H9 (cell line): Measurements from ENCODE around the gene RLN3. TPM values are rescaled to one million over a fixed set of nuclear protein-coding genes. Genes with fewer than 3 reads are reported as not detected.
A peak's percentile ranks its signal among the peaks of the same experiment; 100 is the strongest.

Experiments
- DNase-seq: peaks from one replicate; pipeline ENCODE4 v3.0.0-alpha.2; 2017
- H2AFZ ChIP-seq: one replicate; pipeline ENCODE4 v1.6.1; 2013; ENCODE audit warnings: mild to moderate bottlenecking, low read length, control low read depth, moderate library complexity
- H2AK5ac ChIP-seq: 2 replicates; pipeline ENCODE4 v1.6.1; 2013; ENCODE audit warnings: low read length, control low read depth, mixed read lengths; ENCODE audit not compliant: insufficient read length
- H2BK120ac ChIP-seq: one replicate; pipeline ENCODE4 v1.6.1; 2013; ENCODE audit warnings: low read depth, mild to moderate bottlenecking, low read length, control low read depth, inconsistent platforms; ENCODE audit not compliant: poor library complexity, severe bottlenecking
- H2BK12ac ChIP-seq: 2 replicates; pipeline ENCODE4 v1.6.1; 2013; ENCODE audit warnings: low read length, control low read depth, mixed read lengths, low read depth; ENCODE audit not compliant: insufficient read length
- H2BK15ac ChIP-seq: 2 replicates; pipeline ENCODE4 v1.6.1; 2013; ENCODE audit warnings: low read depth, low read length, control low read depth
- H2BK20ac ChIP-seq: one replicate; pipeline ENCODE4 v1.6.1; 2013; ENCODE audit warnings: low read depth, mild to moderate bottlenecking, low read length, control low read depth, inconsistent platforms; ENCODE audit not compliant: poor library complexity, severe bottlenecking
- H2BK5ac ChIP-seq: 2 replicates; pipeline ENCODE4 v1.6.1; 2013; ENCODE audit warnings: low read length, control low read depth, mixed read lengths; ENCODE audit not compliant: insufficient read length
- H3K14ac ChIP-seq: 2 replicates; pipeline ENCODE4 v1.6.1; 2013; ENCODE audit warnings: low read length, control low read depth; ENCODE audit not compliant: insufficient read depth
- H3K18ac ChIP-seq: 2 replicates; pipeline ENCODE4 v1.6.1; 2013; ENCODE audit warnings: low read depth, mild to moderate bottlenecking, mixed read lengths, low read length, control low read depth; ENCODE audit not compliant: insufficient read length
- H3K23ac ChIP-seq: 2 replicates; pipeline ENCODE4 v1.6.1; 2013; ENCODE audit warnings: low read length, control low read depth, mixed read lengths, low read depth; ENCODE audit not compliant: insufficient read length
- H3K23me2 ChIP-seq: 2 replicates; pipeline ENCODE4 v1.6.1; 2013; ENCODE audit warnings: low read depth, mild to moderate bottlenecking, mixed read lengths, low read length, control low read depth; ENCODE audit not compliant: insufficient read length, poor library complexity, severe bottlenecking
- H3K27ac ChIP-seq: 2 replicates; pipeline ENCODE4 v1.5.1; 2013; ENCODE audit warnings: low read length, control low read depth, mixed read lengths, low read depth; ENCODE audit not compliant: insufficient read length
- H3K27me3 ChIP-seq: 2 replicates; pipeline ENCODE4 v1.6.1; 2013; ENCODE audit warnings: low read length, control low read depth, inconsistent platforms; ENCODE audit not compliant: insufficient read depth
- H3K4ac ChIP-seq: 2 replicates; pipeline ENCODE4 v1.6.1; 2013; ENCODE audit warnings: low read depth, mild to moderate bottlenecking, control low read depth, inconsistent platforms, low read length, moderate library complexity
- H3K4me1 ChIP-seq: 2 replicates; pipeline ENCODE4 v1.6.1; 2013; ENCODE audit warnings: low read length, control low read depth, inconsistent platforms; ENCODE audit not compliant: insufficient read depth
- H3K4me2 ChIP-seq: 2 replicates; pipeline ENCODE4 v1.6.1; 2013; ENCODE audit warnings: low read length, control low read depth, mixed read lengths; ENCODE audit not compliant: insufficient read length, insufficient read depth
- H3K56ac ChIP-seq: 2 replicates; pipeline ENCODE4 v1.6.1; 2013; ENCODE audit warnings: low read depth, mild to moderate bottlenecking, mixed read lengths, low read length, control low read depth; ENCODE audit not compliant: insufficient read length
- H3K79me1 ChIP-seq: 2 replicates; pipeline ENCODE4 v1.6.1; 2013; ENCODE audit warnings: low read depth, mild to moderate bottlenecking, moderate library complexity, low read length, control low read depth, inconsistent platforms; ENCODE audit not compliant: insufficient read depth, poor library complexity, severe bottlenecking
- H3K79me2 ChIP-seq: 2 replicates; pipeline ENCODE4 v1.6.1; 2013; ENCODE audit warnings: low read length, control low read depth, inconsistent platforms; ENCODE audit not compliant: insufficient read depth
- H3K9ac ChIP-seq: 2 replicates; pipeline ENCODE4 v1.6.1; 2013; ENCODE audit warnings: low read length, control low read depth, mixed read lengths; ENCODE audit not compliant: insufficient read length; ENCODE audit errors: extremely low read depth
- H3K9me3 ChIP-seq: one replicate; pipeline ENCODE4 v1.6.1; 2013; ENCODE audit warnings: low read depth, low read length, inconsistent platforms; ENCODE audit not compliant: control insufficient read depth
- H3T11ph ChIP-seq: one replicate; pipeline ENCODE4 v1.6.1; 2013; ENCODE audit warnings: mild to moderate bottlenecking, low read length, control low read depth, inconsistent platforms
- H4K20me1 ChIP-seq: one replicate; pipeline ENCODE4 v1.6.1; 2013; ENCODE audit not compliant: control insufficient read depth, insufficient read length, insufficient read depth
- H4K5ac ChIP-seq: 2 replicates; pipeline ENCODE4 v1.6.1; 2013; ENCODE audit warnings: low read depth, mild to moderate bottlenecking, mixed read lengths, low read length, control low read depth; ENCODE audit not compliant: insufficient read length
- H4K8ac ChIP-seq: replicated peaks from 2 replicates; pipeline ENCODE4 v1.6.1; 2013; ENCODE audit warnings: low read length, control low read depth, mixed read lengths, low read depth; ENCODE audit not compliant: insufficient read length
- H4K91ac ChIP-seq: 2 replicates; pipeline ENCODE4 v1.6.1; 2013; ENCODE audit warnings: low read depth, mild to moderate bottlenecking, moderate library complexity, mixed read lengths, low read length, control low read depth; ENCODE audit not compliant: insufficient read length
- H3K27ac Mint-ChIP-seq, 3 experiments: 2 replicates in 2 of 3; 3 replicates in 1 of 3; pipeline ENCODE4 v1.8.0; 2020 to 2021; ENCODE audit warnings: mixed read lengths in 3 of 3, mild to moderate bottlenecking in 1 of 3, moderate library complexity in 1 of 3
- H3K27me3 Mint-ChIP-seq: 2 replicates; pipeline ENCODE4 v1.8.0; 2021; ENCODE audit warnings: low read depth, mild to moderate bottlenecking, moderate library complexity, mixed read lengths
- H3K36me3 Mint-ChIP-seq, 3 experiments: 2 replicates in 2 of 3; 3 replicates in 1 of 3; pipeline ENCODE4 v1.8.0; 2020 to 2021; ENCODE audit warnings: low read depth in 3 of 3, mixed read lengths in 3 of 3; ENCODE audit not compliant: insufficient read depth in 1 of 3
- H3K4me1 Mint-ChIP-seq, 2 experiments: 2 replicates each; pipeline ENCODE4 v1.8.0; 2020; ENCODE audit warnings: mixed read lengths in 2 of 2
- H3K4me3 Mint-ChIP-seq, 2 experiments: 2 replicates in 1 of 2; 3 replicates in 1 of 2; pipeline ENCODE4 v1.8.0; 2020 to 2021; ENCODE audit warnings: mild to moderate bottlenecking in 2 of 2, mixed read lengths in 2 of 2, moderate library complexity in 1 of 2
- H3K9me3 Mint-ChIP-seq, 2 experiments: 2 replicates in 1 of 2; 3 replicates in 1 of 2; pipeline ENCODE4 v1.8.0; 2020; ENCODE audit warnings: mild to moderate bottlenecking in 2 of 2, mixed read lengths in 2 of 2, moderate library complexity in 1 of 2
- WGBS: extraction: QIAGEN DNeasy Blood & Tissue Kit; methylation state at CpG from one replicate; pipeline ENCODE4 v1.1.7; 2013; ENCODE audit warnings: missing lambda C conversion rate, low lambda C conversion rate, mixed read lengths; ENCODE audit not compliant: insufficient read length; ENCODE audit errors: extremely low coverage; 5-methylcytosine and 5-hydroxymethylcytosine counted together
- total RNA-seq: library from RNA; stranded (reverse); gene quantifications from 2 replicates; pipeline ENCODE4 v1.2.1, GENCODE V29; 2021
- TF ChIP-seq, protein P1 (sequence below): fragments of 200-600 bp; sonication (generic); conservative IDR thresholded peaks from 3 replicates; pipeline ENCODE4 v1.8.0; 2021; ENCODE audit warnings: antibody characterized with exemption, mild to moderate bottlenecking

The RLN3 gene
- total RNA-seq, 1 experiment from 2014 or later, result not detected

GRCh38 chr19:14072535-14073260, 44.8 kb downstream of the RLN3 start, which contains the start of gene MISP3:
Gene MISP3, plus strand, starts transcription at chr19:14072786. Its CDS starts 524 bp downstream, at chr19:14073310.
- no CpG with 5 or more reads among the region's 51 CpGs for WGBS
- H2BK120ac ChIP-seq, result no peak within 1 kb of the TSS
- H2AFZ ChIP-seq, result no peak within 1 kb of the TSS
- Mint-ChIP-seq H3K36me3 (no peaks in the 10 kb centered on the region), H3K4me3 (peak within 1 kb of the TSS; percentile 73 to 86), H3K9me3 (no peaks in the 10 kb centered on the region; a peak in 1 of 5 replicates), H3K27ac (no peak within 1 kb of the TSS; a peak in 1 of 7 replicates), H3K27me3 (peaks cover 68% of the 10 kb centered on the region), H3K4me1 (peaks cover 7 to 12% of the 10 kb centered on the region in 2 experiments; a peak in 3 of 4 replicates)
- H2AK5ac ChIP-seq, result no peak within 1 kb of the TSS
- no peaks in the 10 kb centered on the region for H3K79me2 ChIP-seq
- H3K23me2 ChIP-seq, result peaks cover 21% of the 10 kb centered on the region
- H3K56ac ChIP-seq, result no peak within 1 kb of the TSS
- TF ChIP-seq, protein P1, sequence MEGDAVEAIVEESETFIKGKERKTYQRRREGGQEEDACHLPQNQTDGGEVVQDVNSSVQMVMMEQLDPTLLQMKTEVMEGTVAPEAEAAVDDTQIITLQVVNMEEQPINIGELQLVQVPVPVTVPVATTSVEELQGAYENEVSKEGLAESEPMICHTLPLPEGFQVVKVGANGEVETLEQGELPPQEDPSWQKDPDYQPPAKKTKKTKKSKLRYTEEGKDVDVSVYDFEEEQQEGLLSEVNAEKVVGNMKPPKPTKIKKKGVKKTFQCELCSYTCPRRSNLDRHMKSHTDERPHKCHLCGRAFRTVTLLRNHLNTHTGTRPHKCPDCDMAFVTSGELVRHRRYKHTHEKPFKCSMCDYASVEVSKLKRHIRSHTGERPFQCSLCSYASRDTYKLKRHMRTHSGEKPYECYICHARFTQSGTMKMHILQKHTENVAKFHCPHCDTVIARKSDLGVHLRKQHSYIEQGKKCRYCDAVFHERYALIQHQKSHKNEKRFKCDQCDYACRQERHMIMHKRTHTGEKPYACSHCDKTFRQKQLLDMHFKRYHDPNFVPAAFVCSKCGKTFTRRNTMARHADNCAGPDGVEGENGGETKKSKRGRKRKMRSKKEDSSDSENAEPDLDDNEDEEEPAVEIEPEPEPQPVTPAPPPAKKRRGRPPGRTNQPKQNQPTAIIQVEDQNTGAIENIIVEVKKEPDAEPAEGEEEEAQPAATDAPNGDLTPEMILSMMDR, result no peak
- H3K79me1 ChIP-seq, result no peaks in the 10 kb centered on the region
- no peaks in the 10 kb centered on the region for H4K20me1 ChIP-seq
- H2BK5ac ChIP-seq, result no peak within 1 kb of the TSS
- DNase-seq, result no peak
- no peak within 1 kb of the TSS for H3K27ac ChIP-seq
- H4K5ac ChIP-seq, result no peak within 1 kb of the TSS
- H3K9ac ChIP-seq, result no peak within 1 kb of the TSS
- no peak within 1 kb of the TSS; the same call in 1 of the 2 replicates for H3K14ac ChIP-seq
- H3K27me3 ChIP-seq, result peaks cover 14% of the 10 kb centered on the region; the same call in 1 of the 2 replicates
- no peak within 1 kb of the TSS for H3K4ac ChIP-seq
- H2BK20ac ChIP-seq, result no peak within 1 kb of the TSS
- H4K8ac ChIP-seq, result no peak within 1 kb of the TSS
- no peak within 1 kb of the TSS for H4K91ac ChIP-seq
- H3T11ph ChIP-seq, result no peak within 1 kb of the TSS
- no peak within 1 kb of the TSS for H2BK15ac ChIP-seq
- H3K4me1 ChIP-seq, result no peaks in the 10 kb centered on the region
- no peak within 1 kb of the TSS for H2BK12ac ChIP-seq
- H3K23ac ChIP-seq, result no peak within 1 kb of the TSS
- peak within 1 kb of the TSS; percentile 70 for H3K4me2 ChIP-seq
- no peaks in the 10 kb centered on the region for H3K9me3 ChIP-seq
- no peak within 1 kb of the TSS for H3K18ac ChIP-seq
